Calu3 (cell line): Measurements from ENCODE around the gene C19orf85. TPM values are rescaled to one million over a fixed set of nuclear protein-coding genes. Genes with fewer than 3 reads are reported as not detected.

Experiments
- BruUV-seq: library from RNA; stranded (reverse); fragments of 400-500 nt; replicated peaks from 2 replicates; lab custom pipeline; 2021; lab: Mats Ljungman, UMichigan
- CTCF ChIA-PET: fragments of 300-600 bp; sonication (Branson Sonifier 250); formaldehyde crosslinking; loops from one replicate; lab custom pipeline; 2022; ENCODE audit warnings: antibody characterized with exemption; lab: Charles Lee
- DNase-seq: peaks from one replicate; pipeline ENCODE4 v3.0.0; 2022
- H3K27ac Mint-ChIP-seq: one replicate; pipeline ENCODE4 v1.8.0; 2022; ENCODE audit warnings: mixed read lengths; ENCODE audit not compliant: unreplicated experiment
- H3K27me3 Mint-ChIP-seq: one replicate; pipeline ENCODE4 v1.8.0; 2022; ENCODE audit warnings: mixed read lengths; ENCODE audit not compliant: unreplicated experiment
- H3K36me3 Mint-ChIP-seq: one replicate; pipeline ENCODE4 v1.8.0; 2022; ENCODE audit warnings: mild to moderate bottlenecking, moderate library complexity, mixed read lengths; ENCODE audit not compliant: insufficient read depth, unreplicated experiment
- H3K4me1 Mint-ChIP-seq: one replicate; pipeline ENCODE4 v1.8.0; 2022; ENCODE audit warnings: mild to moderate bottlenecking, low read depth, mixed read lengths; ENCODE audit not compliant: unreplicated experiment
- H3K4me3 Mint-ChIP-seq: one replicate; pipeline ENCODE4 v1.8.0; 2022; ENCODE audit warnings: mild to moderate bottlenecking, low read depth, moderate library complexity, mixed read lengths; ENCODE audit not compliant: unreplicated experiment
- H3K9me3 Mint-ChIP-seq: one replicate; pipeline ENCODE4 v1.8.0; 2022; ENCODE audit warnings: low read depth, mixed read lengths; ENCODE audit not compliant: unreplicated experiment
- CTCF ChIP-seq: fragments of 200-600 bp; IDR thresholded peaks from one replicate; pipeline ENCODE4 v1.8.0; 2022; ENCODE audit warnings: antibody characterized with exemption; ENCODE audit not compliant: unreplicated experiment
- intact Hi-C: fragments of 100-400 bp; cut with micrococcal nuclease; formaldehyde crosslinking; loops from one replicate; pipeline ENCODE4 v1.10.0; 2022; ENCODE audit not compliant: unreplicated experiment
- total RNA-seq: library from RNA; stranded (reverse); gene quantifications from 2 replicates; pipeline ENCODE4 v1.2.3, GENCODE V29; 2022

The C19orf85 gene
- total RNA-seq, 1 experiment from 2014 or later, result not detected

DNA sequence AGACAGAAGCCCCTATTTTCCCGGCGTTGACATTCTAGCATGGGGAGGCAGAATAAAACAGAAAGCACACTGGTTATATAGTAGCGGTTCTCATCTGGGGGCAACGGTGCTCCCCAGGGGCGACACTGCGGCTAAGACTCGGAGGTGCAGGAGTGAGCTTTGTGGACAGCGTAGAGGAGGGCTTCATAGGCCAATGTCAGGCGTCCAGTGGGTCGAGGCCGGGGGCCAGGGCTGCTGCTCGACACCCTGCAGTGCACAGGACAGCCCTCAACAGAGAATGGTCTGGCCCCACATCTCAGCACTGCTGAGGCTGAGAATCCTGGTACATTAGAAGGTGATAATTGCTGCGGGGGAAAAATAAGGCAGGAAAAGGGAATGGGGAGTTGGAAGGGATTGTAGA, 13.4 kb upstream of the C19orf85 start:
- peaks cover 28% of the 10 kb centered on the region for H3K4me1 Mint-ChIP-seq
- H3K9me3 Mint-ChIP-seq, result no peaks in the 10 kb centered on the region
- H3K27me3 Mint-ChIP-seq, result no peaks in the 10 kb centered on the region
- DNase-seq, result no peak
- H3K4me3 Mint-ChIP-seq, result peak overlapping the region; percentile 84
- no peak for TF ChIP-seq CTCF
- CTCF ChIA-PET, result interaction anchor here (0.5 to 1.1 kb wide), 2 partner anchors 8 to 26 kb away, joined by 3 read pairs; no protein-coding TSS in a partner anchor
- BruUV-seq, result no TSS peak
- H3K36me3 Mint-ChIP-seq, result peaks cover 44% of the 10 kb centered on the region
- H3K27ac Mint-ChIP-seq, result no peak overlapping the region
- intact Hi-C loops, result no loop called here

GRCh38 chr19:55476100-55476775, 11.7 kb upstream of the C19orf85 start, which contains the start of gene ZNF628:
Gene ZNF628, plus strand, starts transcription at chr19:55476617. Its CDS starts 3,294 bp downstream, at chr19:55479911.
- BruUV-seq, result no TSS peak
- Mint-ChIP-seq H3K9me3 (no peaks in the 10 kb centered on the region), H3K36me3 (peaks cover 40% of the 10 kb centered on the region), H3K4me1 (peaks cover 30% of the 10 kb centered on the region), H3K4me3 (peak within 1 kb of the TSS; percentile 84), H3K27ac (peak within 1 kb of the TSS; percentile 92), H3K27me3 (no peaks in the 10 kb centered on the region)
- TF ChIP-seq CTCF, result no peak
- intact Hi-C loops, result no loop called here
- CTCF ChIA-PET, result interaction anchor here (0.5 to 1.7 kb wide), 9 partner anchors 9 to 364 kb away, joined by 3 to 17 read pairs (median 3); partner anchors contain the start of genes ISOC2 and NAT14
- DNase-seq, result peak; percentile 99

- Mint-ChIP-seq H3K27me3 (no peaks in the 10 kb centered on the region), H3K9me3 (no peaks in the 10 kb centered on the region), H3K4me1 (peaks cover 27% of the 10 kb centered on the region), H3K4me3 (no peak overlapping the region), H3K36me3 (peaks cover 36% of the 10 kb centered on the region), H3K27ac (no peak overlapping the region)
- no peak for TF ChIP-seq CTCF
- CTCF ChIA-PET, result no interaction called here
- no peak for DNase-seq
- intact Hi-C loops, result no loop called here
- no TSS peak for BruUV-seq
Measured at GRCh38 chr19:55474269-55475265, 10.0 kb upstream of the C19orf85 start.

DNA sequence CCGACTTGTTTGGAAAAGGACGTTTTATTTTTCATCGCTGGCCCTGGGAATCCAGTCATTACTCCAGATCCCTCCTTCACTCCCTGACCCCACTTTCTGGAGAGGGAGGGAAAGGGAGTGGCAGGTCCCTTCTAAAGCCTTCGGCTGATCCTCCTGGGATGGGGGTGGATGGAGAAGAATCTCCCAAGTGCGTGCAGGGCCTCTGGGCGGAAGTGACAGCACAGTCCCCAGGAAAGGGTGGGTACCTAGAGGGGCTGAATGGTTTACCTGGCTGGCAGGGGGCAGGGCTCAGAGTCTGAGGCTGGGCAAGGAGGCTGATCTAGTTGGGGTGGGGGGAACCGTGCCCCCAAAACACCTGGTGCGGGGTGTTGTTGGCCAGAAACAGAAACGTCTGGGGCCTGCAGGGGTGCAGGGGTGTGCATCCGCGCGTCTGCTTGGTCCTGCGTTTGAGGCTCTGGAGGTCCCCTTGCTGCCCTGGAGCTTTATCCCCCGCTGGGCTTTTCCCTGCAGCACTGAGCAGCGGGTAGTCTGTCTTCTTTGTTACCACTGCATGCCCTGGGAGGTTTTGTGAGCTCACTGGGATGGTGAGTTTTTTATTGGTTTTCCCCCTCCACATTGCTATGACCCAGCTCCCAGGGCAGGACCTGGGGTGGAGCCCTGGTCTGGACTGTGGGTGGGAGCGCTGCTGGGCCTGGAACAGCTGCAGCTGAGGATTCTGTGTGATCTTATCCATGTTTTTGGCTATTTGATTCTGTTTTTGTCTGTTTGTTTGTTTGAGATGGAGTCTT, 8.9 kb upstream of the C19orf85 start:
- no peak overlapping the region for H3K4me3 Mint-ChIP-seq

More for the DNA sequence above, 8.9 kb upstream of the C19orf85 start:
- CTCF ChIA-PET, result interaction anchor here (0.6 kb wide), 1 partner anchor 26 kb away, joined by 6 read pairs; no protein-coding TSS in a partner anchor
- TF ChIP-seq CTCF, result no peak
- Mint-ChIP-seq H3K27ac (peak overlapping the region; percentile 63), H3K4me1 (peaks cover 16% of the 10 kb centered on the region), H3K27me3 (no peaks in the 10 kb centered on the region), H3K9me3 (no peaks in the 10 kb centered on the region), H3K36me3 (peaks cover 31% of the 10 kb centered on the region)
- no peak for DNase-seq
- intact Hi-C loops, result no loop called here
- BruUV-seq, result no TSS peak
